Superior temporal gyrus (tissue), 1 donor: Measurements from ENCODE around the gene STX2.
"Not testable (repeated sequence)": the region's sequence is repeated elsewhere in the genome, so short reads cannot be mapped to it uniquely, and the experiment has no call there.

ENCODE experiments used
- DNase-seq: peaks from one replicate; pipeline ENCODE4 v3.0.0-alpha.2; 2016; ENCODE audit errors: extremely low spot score

STX2 gene

DNA sequence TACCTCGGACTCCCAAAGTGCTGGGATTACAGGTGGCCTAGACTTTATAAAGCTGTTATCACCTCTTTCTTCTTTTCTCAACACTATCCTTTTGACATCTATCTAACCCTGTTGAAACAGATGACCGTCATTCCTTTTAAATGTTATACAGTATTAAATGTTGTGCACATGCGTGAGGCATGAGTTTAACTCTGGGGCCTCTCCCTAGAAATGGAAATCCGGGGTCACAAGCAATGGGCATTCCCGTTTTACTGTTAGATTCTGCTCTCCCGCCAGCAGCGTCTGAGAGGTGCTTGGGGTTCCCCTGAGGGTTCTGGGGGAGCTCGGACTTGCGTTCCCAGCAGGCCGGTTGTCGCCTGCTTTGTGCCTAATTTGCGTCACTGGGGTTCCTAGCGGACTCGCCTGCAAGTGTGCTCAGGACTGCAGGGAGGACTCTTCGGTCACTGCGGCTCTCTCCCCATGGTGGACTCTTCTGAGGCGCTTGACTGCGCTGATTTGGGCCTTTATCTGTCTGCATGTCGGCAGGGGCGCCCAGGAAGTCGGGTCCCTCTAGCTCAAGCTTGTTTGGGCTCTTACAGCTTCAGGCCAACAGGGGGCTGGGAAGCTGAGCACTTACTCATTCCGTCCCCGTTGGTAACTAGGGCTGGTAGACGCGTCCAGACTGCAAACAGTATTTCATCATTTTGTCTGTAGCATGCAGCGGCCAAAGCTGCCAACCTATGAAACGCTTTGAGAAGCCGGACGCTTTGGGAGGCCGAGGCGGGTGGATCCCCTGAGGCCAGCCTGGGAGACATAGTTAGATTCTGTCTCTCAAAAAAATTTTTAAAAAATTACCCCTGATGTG lies 31.6 kb upstream of the STX2 start:
- peak; percentile 64 for DNase-seq

DNA sequence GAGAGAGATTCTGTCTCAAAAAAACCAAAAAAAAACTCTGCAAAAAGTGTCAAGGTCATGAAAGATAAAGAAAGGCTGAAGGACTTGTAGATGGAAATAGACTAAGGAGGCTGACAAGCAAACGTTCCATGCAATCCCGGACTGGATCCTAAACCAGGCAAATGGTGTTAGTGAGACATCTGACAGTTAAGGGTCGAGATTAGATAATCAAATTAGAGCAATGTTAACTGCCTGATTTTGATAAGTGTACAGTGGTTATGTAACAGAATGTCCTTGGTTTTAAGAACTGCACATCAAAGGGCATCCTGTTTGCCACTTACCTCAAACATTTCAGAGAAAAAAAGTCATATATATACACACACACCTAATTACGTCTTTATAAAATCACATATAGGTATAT lies 29.4 kb upstream of the STX2 start:
- no peak for DNase-seq

DNA sequence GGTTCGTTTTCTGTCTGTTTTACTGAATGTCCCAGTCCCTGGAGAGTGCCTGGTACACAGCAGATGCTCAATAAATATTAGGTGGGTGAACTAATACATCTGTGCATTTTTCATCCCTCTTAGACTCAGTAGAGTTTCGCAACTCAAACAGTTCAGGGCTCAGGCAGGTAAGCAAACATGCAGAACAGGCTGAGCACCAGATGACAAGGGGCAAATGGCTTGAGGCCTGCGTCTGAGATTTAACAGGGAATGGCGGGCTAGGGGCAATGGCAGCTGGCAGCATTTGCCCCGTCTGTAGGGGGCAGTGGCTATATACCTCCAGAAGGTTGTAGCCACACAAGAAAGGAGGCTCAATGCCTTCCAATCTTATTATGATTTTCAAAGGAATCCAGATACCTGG lies 24.2 kb upstream of the STX2 start:
- no peak for DNase-seq

DNA sequence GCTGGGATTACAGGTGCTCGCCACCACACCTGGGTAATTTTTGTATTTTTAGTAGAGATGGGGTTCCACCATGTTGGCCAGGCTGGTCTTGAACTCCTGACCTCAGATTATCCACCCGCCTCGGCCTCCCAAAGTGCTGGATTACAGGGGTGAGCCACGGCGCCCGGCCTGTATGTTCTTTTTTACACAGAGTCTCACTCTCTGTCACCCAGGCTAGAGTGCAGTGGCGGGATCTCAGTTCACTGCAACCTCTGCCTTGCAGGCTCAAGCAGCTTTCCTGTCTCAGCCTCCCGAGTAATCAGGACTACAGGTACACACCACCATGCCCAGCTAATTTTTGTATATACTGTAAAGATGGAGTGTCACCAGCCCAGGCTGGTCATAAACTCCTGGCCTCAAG lies 23.7 kb upstream of the STX2 start:
- not testable (repeated sequence) for DNase-seq

DNA sequence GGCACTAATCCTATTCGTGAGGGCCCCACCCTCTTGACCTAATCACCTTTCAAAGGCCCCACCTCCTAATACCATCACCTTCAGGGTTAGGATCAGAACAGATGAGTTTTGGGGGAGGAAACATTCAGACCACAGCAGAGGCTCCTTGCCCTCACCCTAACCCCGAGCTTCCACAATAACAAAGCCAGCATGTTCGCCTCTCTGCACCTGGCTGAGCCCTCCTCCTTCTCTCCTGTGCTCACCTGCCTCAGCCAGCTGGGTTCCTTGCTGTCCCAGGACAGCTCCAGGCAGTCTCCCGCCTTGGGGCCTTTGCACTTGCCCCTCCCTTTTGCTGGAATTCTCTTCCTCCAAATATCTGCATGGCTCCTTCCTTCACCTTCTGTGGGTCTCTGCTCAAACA lies 23.1 kb upstream of the STX2 start:
- DNase-seq, result no peak

DNA sequence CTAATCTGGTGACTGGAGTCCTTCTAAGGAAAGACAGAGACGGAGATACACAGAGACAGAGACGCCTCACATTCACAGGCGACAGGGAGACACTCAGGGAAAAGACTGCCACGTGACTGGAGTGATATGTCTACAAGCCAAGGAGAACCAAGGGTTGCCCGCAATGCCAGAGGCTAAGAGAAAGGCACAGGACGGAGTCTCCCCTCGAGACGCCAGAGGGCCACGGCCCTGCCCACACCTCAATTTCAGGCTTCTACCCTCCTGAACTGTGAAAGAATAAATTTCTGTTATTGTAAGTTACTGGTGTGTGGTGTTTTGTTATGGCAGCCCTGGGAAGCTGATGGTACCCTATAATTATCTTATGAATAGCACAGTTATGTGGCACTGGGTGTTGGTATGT lies 21.3 kb upstream of the STX2 start:
- DNase-seq, result no peak

DNA sequence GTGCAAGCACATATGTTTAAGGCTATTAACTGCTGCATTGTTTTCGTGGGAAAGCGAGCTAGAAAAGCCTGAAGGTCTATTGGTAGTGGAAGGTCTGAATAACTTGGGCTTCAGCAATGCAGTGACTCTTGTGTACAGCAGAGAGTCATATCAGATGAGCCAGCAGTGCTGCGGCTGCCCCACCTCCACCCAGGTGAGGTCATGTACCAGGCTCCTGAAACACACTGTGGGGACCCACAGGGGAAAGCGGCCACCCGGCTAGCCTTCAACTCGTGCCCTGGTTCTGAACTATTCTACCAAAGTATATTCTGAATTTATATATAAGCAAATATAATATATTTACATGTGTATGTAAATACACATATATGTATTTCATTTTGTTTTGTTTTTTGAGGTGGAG lies 20.1 kb upstream of the STX2 start:
- no peak for DNase-seq

DNA sequence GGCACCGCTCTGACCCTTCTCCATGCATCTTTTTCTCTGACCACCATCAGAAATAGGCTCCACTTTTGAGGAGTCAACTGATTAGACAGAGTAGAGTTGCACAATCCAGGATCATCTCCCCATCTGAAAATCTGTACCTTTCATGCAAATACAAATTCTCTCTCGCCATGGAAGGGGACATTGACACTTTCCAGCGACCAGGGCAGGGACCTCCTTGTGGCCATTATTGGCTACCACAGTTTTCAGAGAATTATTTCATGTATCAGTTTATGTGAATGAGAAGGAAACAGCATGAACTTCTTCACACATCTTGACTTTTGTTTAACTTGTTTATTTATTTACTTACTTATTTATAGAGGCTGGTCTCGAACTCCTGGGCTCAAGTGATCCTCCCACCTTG lies 19.0 kb upstream of the STX2 start:
- no peak for DNase-seq

DNA sequence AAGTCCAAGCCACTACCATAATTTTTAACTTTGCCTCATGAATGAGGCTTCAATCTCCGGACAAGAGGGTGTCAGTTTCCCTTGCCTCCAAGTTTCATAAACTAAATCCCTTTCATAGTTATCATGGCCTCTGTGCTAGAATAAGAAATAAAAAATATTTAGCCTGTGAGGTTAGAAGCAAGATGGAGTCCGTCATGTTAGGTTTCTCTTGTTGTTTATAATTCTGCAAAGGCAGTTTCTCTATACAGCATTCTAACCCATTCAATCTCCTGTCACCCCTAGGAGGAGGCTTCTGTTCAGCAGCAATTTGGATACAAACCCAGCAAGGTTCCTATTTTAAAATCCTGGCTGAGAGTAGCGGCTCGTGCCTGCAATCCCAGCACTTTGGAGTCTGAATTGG lies 17.0 kb upstream of the STX2 start:
- DNase-seq, result no peak

DNA sequence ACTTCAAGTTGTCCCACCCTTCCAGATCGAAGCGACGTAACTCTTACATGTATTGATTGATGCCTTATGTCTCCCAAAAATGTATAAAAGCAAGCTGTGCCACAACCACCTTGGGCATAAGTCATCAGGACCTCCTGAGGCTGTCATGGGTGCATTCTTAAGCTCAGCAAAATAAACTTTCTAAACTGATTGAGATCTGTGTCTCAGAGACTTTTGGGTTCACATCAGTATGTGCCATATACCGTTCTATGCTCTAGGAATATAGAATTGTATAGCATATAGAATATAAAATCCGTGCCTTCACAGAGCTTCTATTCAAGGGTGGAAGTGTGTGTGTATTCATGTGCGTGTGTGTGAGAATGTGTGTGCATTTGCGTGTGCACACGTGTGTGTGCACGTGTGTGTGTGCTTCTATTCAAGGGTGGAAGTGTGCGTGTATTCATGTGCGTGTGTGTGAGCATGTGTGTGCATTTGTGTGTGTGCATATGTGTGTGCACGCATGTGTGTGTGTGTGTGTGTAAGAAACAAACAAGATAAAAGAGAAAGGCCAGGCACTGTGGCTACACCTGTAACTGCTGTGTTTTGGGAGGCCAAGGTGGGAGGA lies 11.5 kb upstream of the STX2 start:
- DNase-seq, result no peak

DNA sequence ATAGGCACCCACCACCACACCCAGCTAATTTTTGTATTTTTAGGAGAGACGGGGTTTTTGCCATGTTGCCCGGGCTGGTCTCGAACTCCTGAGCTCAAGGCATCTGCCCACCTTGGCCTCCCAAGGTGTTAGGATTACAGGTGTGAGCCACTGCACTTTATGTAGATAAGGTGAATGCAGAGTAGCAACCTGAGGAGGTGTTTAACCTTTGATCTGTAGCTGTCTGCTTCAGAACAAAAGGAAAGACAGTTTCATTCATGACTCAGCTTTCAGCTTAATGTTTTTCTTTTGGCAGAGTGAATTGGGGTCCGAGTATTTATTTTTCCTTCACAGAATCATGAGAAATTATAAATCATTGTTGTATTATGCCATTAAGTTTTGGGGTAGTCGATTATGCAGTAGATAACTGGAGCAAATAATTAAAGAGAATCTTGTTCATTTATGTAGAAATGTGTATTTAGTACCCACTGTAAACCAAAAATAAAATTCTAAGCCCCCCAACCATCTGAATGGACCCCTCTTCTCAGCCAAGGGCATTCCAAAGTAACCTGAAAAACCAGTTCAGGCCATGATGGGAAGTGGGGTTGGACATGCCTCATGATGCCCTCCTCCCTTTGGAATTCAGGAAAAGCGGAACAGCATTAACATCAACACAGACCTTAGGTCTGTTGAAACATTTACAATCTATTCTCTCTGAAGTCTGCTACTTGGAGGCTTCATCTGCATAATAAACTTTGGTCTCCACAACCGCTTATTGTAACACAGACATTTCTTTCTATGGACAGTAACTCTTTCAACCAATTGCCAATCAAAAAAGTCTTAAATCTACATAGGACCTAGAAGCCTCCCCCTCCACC lies 10.7 kb upstream of the STX2 start:
- no peak for DNase-seq

DNA sequence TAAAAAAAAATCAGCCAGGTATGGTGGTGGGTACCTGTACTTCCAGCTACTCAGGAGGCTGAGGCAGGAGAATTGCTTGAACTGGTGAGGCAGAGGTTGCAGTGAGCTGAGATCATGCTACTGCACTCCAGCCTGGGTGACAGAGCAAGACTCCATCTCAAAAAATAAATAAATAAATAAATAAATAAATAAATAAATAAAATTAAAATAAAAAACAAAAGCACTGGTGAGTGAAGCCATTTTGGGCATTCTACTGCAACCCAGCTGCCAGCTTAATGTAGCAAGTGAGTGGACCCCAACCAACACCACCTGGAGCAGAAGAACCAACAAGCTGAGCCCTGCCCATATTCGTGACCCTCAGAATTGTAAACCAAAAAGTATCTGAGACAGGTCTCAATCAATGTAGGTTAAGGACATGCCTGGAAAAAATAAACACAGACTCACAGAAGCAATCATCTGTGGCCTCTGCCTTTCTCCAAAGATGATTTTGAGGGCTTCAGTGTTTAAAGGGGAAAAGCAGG lies 9.8 kb upstream of the STX2 start:
- not testable (repeated sequence) for DNase-seq

DNA sequence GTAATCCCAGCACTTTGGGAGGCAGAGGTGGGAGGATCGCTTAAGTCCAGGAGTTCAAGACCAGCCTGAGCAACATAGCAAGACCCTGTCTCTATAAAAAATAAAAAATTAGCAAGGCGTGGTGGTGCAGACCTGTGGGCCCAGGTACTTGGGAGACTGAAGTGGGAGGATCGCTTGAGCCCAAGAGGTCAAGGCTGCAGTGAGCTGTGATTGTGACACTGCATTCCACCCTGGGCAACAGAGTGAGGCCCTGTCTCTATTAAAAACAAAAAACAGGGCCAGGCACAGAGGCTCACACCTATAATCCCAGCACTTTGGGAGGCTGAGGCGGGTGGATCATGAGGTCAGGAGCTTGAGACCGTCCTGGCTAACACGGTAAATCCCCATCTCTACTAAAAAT lies 9.1 kb upstream of the STX2 start:
- not testable (repeated sequence) for DNase-seq

DNA sequence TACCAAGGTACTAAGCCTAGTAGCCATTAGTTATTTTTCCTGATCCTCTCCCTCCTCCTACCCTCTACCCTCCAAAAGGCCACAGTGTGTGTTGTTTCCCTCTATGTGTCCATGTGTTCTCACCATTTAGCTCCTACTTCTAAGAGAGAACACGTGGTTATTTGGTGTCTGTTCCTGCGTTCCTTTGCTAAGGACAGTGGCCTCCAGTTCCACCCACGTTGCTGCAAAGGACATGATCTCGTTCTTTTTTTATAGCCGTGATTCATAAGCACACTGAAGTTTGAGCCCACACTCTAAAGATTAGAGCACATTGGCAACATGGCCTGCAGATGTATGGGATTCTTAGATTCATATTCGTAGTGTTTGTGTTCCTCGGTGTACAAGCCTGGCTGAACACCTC lies 8.1 kb upstream of the STX2 start:
- DNase-seq, result no peak

DNA sequence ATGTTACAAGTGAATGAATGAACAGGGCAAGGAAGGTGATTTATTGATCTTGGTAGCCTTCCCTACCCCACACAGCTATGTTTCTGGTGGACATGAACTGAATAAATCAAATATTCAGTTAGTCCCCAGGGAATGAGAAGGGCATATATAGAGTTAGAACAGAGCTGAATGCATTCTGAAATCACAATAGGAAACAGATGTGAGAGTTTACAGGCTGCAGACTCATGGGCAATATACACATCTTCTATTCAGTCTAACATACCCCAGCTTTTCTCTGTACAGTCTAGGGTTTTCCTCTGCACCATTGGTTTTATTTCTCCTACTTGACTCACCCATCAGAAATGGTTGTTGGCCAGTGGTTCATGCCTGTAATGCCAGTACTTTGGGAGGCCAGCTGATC lies 7.3 kb upstream of the STX2 start:
- DNase-seq, result no peak

DNA sequence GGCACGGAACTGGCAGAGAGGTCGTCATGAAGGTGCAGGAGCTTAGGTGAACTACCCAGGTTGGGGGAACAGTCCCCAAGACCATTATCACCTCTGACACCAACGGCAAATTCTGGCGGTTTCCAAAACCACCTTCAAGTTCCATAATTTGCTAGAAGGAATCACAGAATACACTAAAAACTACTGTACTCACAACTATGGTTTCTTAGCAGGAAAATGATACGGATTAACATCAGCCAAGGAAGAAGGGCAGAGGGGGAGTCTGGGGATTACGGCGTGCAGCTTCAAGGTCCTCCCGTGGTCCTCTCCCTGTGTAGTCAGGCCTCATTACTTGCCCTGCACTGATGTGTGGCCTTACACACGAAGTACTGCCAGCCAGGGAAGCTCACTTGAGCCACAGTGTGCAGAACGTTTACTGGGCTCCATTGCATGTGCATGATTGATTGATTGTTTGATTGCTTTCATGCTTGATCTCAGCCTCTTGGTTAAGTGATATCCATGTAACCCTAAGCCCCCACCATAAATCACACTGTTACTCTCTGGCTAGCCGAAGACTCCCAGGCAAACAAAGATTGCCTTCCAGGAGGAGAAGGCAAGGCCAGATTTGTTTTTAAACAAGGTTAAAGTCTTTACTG lies 837 bp upstream of the STX2 start:
- DNase-seq, result no peak

DNA sequence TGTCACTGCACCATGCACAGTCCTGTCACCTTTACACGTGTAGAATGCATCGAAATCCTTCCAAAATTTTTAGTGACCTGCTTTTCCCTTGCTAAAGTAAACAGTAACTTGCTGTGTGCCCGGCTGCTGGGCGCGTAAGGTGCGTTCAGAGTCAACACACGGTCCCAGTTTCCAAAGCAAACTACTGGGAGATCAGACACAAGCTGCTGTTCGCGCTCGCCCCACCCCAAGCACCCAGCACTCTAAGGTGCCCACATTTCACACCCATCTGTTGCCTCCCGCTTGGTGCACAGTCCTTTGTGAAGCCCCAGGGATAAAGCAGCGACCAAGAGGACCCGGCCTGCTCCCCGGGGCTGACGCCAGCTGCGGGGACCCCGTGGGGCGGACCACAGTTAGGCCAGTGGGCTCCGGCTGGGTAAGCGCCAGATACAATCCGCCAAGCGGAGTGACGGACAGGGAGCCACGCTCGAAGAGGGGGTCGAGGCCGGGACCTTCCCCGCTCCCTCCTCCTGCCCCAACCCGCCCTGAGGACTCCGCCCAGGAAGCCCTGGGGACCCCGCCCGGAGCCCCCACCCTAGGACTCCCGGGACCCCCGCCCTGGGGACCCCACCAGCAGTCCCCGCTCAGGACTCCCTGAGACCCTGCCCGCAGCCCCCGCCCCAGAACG lies 633 bp downstream of the STX2 start:
- DNase-seq, result no peak

DNA sequence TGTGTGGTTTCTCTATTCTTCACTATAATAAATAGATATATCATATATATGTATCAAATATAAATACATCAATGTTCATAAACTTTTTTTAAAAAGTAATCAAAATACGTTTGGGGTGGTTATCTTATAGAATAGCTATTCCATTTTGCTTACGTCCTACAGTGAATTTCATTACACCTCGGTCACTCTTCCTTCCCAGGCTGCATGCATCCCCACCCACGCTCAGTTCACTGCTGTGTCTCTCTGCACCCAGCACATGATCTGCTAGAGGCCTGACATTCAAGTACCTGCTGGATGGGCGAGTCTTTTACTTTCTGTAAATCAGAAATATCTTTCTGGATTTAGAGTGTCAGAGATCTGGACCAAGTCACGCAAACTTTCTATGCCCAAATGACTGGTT lies 3.6 kb downstream of the STX2 start:
- DNase-seq, result no peak

DNA sequence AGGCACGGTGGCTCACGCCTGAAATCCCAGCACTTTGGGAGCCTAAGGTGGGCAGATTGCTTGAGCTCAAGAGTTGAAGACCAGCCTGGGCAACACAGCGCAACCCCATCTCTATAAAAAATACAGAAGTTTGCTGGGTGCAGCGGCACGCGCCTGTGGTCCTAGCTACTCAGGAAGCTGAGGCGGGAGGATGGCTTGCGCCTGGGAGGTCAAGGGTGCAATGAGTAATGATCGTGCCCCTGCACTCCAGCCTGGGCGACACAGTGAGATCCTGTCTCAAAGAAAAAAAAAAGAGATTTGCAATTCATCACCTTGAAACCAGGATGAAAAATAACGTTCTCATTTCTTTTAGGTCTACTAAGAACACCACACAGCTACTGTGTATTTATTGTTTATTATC lies 4.0 kb downstream of the STX2 start:
- DNase-seq, result no peak

DNA sequence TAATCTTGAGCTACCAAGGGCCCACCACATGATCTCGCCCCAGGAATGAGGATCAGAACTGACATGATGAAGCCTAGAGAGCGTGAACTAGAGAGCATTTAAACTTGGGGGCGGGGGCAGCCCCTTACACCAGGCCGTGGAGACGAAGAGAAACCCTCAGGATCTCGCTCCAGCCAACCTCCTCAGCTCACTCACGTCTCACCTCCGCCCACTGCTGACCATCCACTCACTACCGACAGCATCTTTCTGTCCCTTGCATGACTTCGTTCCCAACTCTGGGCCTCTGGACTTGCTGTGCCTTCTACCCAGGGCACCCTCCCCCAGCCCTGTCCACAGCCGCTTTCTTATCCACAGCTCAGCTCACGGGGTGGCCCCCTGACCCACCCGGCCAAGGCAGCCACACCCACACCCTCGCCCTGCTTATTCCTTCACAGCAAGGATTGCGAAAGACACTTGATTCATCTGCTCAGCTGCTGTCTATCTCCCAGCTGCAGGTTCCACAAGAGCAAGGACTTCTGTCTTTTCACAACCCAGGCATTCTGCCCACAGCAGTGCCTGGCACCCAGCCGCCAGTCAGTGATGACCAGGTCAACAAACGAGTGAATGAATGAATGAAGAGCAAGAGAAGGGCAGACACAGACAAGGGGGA lies 6.4 kb downstream of the STX2 start:
- DNase-seq, result peak; percentile 59

DNA sequence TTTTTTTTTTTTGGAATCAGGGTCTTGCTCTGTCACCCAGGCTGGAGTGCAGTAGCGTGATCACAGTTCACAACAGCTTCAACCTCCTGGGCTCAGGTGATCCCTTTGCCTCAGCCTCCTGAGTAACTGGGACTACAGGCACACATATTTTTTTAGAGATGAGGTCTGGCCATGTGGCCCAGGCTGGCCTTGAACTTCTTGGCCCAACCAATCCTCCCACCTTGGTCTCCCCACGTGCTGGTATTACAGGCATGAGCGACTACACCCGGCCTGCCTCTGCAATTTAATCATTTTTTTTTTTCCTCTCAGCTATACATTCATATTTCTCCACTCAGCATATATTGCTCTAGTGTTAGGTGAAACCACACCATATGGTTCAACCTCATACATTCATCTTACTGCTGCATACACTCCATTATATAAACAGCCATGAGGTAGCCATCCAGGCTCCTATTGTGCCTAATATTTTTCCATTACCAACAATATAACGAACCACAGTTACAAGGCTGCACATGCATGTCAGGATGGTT lies 7.1 kb downstream of the STX2 start:
- no peak for DNase-seq
